GM10847 (cell line): ENCODE data around the gene DYRK2.

ENCODE experiments used
- POLR2A ChIP-seq: IDR thresholded peaks from 2 replicates; pipeline ENCODE4 v1.6.1; 2011; ENCODE audit not compliant: insufficient read length; ENCODE audit errors: extremely low read depth

The DYRK2 gene

GRCh38 chr12:67705394-67706370 is 57.1 kb downstream of the DYRK2 start:
- no peak for TF ChIP-seq POLR2A

- TF ChIP-seq POLR2A, result no peak
These were observed 60.9 kb downstream of the DYRK2 start for GRCh38 chr12:67709367-67709954.

- TF ChIP-seq POLR2A, result no peak
These were observed 62.0 kb downstream of the DYRK2 start for GRCh38 chr12:67710582-67710981.

GRCh38 chr12:67712011-67712410 is 63.5 kb downstream of the DYRK2 start:
- TF ChIP-seq POLR2A, result no peak

GRCh38 chr12:67714648-67715047 is 66.1 kb downstream of the DYRK2 start:
- TF ChIP-seq POLR2A, result no peak
